GM21786 (cell line): Measurements from ENCODE around the gene CMYA5.
"Not testable (repeated sequence)": the region's sequence is repeated elsewhere in the genome, so short reads cannot be mapped to it uniquely, and the experiment has no call there.

Experiments used
- ATAC-seq: cut with Tn5 transposase; IDR thresholded peaks from one replicate; pipeline ENCODE4 v1.9.1; 2021; ENCODE audit not compliant: unreplicated experiment

CMYA5 gene

GRCh38 chr5:79689541-79690466 is at the start of gene CMYA5:
Gene CMYA5 (plus strand): TSS chr5:79689836. CDS start chr5:79689908, 72 bp downstream.
- ATAC-seq: no peak

GRCh38 chr5:79640571-79641055 is 49.0 kb upstream of the CMYA5 start:
- no peak for ATAC-seq

- ATAC-seq: no peak
Observed at GRCh38 chr5:79641414-79641813, 48.2 kb upstream of the CMYA5 start.

GRCh38 chr5:79642210-79642609 is 47.4 kb upstream of the CMYA5 start:
- ATAC-seq: no peak

GRCh38 chr5:79653843-79654242 is 35.8 kb upstream of the CMYA5 start:
- ATAC-seq: no peak

- ATAC-seq: no peak
Observed at GRCh38 chr5:79663212-79663611, 26.4 kb upstream of the CMYA5 start.

- ATAC-seq: no peak
Observed at GRCh38 chr5:79666758-79667157, 22.9 kb upstream of the CMYA5 start.

- ATAC-seq: no peak
Observed at GRCh38 chr5:79672392-79672791, 17.2 kb upstream of the CMYA5 start.

GRCh38 chr5:79676354-79676753 is 13.3 kb upstream of the CMYA5 start:
- ATAC-seq: not testable (repeated sequence)

GRCh38 chr5:79682102-79682501 is 7.5 kb upstream of the CMYA5 start:
- peak; percentile 45 for ATAC-seq

GRCh38 chr5:79684782-79685181 is 4.9 kb upstream of the CMYA5 start:
- no peak for ATAC-seq

- ATAC-seq: no peak
Observed at GRCh38 chr5:79685627-79686026, 4.0 kb upstream of the CMYA5 start.

- no peak for ATAC-seq
Observed at GRCh38 chr5:79686799-79687198, 2.8 kb upstream of the CMYA5 start.

- no peak for ATAC-seq
Observed at GRCh38 chr5:79687889-79688288, 1.7 kb upstream of the CMYA5 start.

GRCh38 chr5:79691007-79691406 is 1.4 kb downstream of the CMYA5 start:
- ATAC-seq: no peak

- ATAC-seq: no peak
Observed at GRCh38 chr5:79692596-79692995, 3.0 kb downstream of the CMYA5 start.

- no peak for ATAC-seq
Observed at GRCh38 chr5:79694183-79694582, 4.5 kb downstream of the CMYA5 start.

GRCh38 chr5:79694652-79695051 is 5.0 kb downstream of the CMYA5 start:
- no peak for ATAC-seq

GRCh38 chr5:79695526-79695925 is 5.9 kb downstream of the CMYA5 start:
- no peak for ATAC-seq

GRCh38 chr5:79697222-79698170 is 7.9 kb downstream of the CMYA5 start:
- ATAC-seq: no peak

- ATAC-seq: peak; percentile 90
Observed at GRCh38 chr5:79699763-79700400, 10.2 kb downstream of the CMYA5 start.
